Psoas muscle (tissue), 8 donors: ENCODE measurements around the gene KIF23. TPM values are rescaled to one million over a fixed set of nuclear protein-coding genes. Genes with fewer than 3 reads are reported as not detected.
A peak's percentile ranks its signal among the peaks of the same experiment; 100 is the strongest.

Source experiments
- ATAC-seq, 4 donors: fragments of 200-7000 bp; cut with Tn5 transposase; one replicate each; pipeline ENCODE4 v1.9.1; 2020; ENCODE audit warnings: moderate library complexity in 3 of 4, mild to moderate bottlenecking in 2 of 4
- DNase-seq, 2 donors: peaks; one replicate each; pipeline ENCODE4 v3.0.0-alpha.2; 2020
- H3K27ac ChIP-seq: fragments of 200-600 bp; one replicate; pipeline ENCODE4 v1.8.0; 2022
- H3K27me3 ChIP-seq, 3 donors: fragments of 200-600 bp in 1 of 3; one replicate each; pipeline versions ENCODE4 v1.6.1 to v1.8.0; 2013 to 2022; ENCODE audit warnings: low read length in 2 of 3, mild to moderate bottlenecking in 2 of 3, moderate library complexity in 1 of 3; ENCODE audit not compliant: insufficient read depth in 3 of 3
- H3K36me3 ChIP-seq, 2 donors: fragments of 200-600 bp in 1 of 2; one replicate each; pipeline versions ENCODE4 v1.6.1 to v1.8.0; 2013 to 2022; ENCODE audit warnings: low read depth in 1 of 2, mild to moderate bottlenecking in 1 of 2, moderate library complexity in 1 of 2; ENCODE audit not compliant: insufficient read depth in 1 of 2
- H3K4me1 ChIP-seq: fragments of 200-600 bp; one replicate; pipeline ENCODE4 v1.8.0; 2022
- H3K4me3 ChIP-seq: fragments of 200-600 bp; one replicate; pipeline ENCODE4 v1.8.0; 2022; ENCODE audit warnings: mild to moderate bottlenecking
- H3K9me3 ChIP-seq: fragments of 200-600 bp; one replicate; pipeline ENCODE4 v1.8.0; 2022
- WGBS, 3 donors: extraction: QIAGEN DNeasy Blood & Tissue Kit; methylation state at CpG; one replicate each; pipeline versions ENCODE4 v1.1.6 to v1.1.7; 2013; 5-methylcytosine and 5-hydroxymethylcytosine counted together
- intact Hi-C, 2 donors: fragments of 100-400 bp; cut with DNase I; formaldehyde crosslinking; loops; one replicate each; pipeline versions ENCODE4 v1.11.0 to v1.14.2; 2022
- polyA plus RNA-seq, 3 donors: library from polyadenylated mRNA; stranded (reverse); fragments of 200-250 nt; gene quantifications; one replicate each; pipeline ENCODE4 v1.2.3, GENCODE V29; 2013
- total RNA-seq, 4 donors: library from RNA; stranded (reverse); fragmentation: NEBNext Ultra II Directional in 2 of 4; extraction: Animal tissue kit (Norgen Biotek cat#: 25700) in 2 of 4; gene quantifications; one replicate each; pipeline versions ENCODE4 v1.2.1 to v1.2.4, GENCODE V29; 2021 to 2023
- TF ChIP-seq, protein P1 (sequence below): fragments of 200-600 bp; IDR thresholded peaks from one replicate; pipeline ENCODE4 v1.8.0; 2022; ENCODE audit warnings: antibody characterized with exemption
- donor health status: healthy with polysubstance abuse.
- donor health status: DM: no; HTN: no; CAD: no; lungs with moderate emphysema.
- donor health status: Bipolar disorder and iron deficiency.
- donor health status: healthy.
- donor health status: DM: yes; HTN: yes; CAD: no.
- donor health status: DM: no; HTN: no; CAD: no.
- donor health status: DM: no; HTN: no; CAD: no.
- donor health status: DM: yes; HTN: yes; CAD: no.

The KIF23 gene
- total and polyA plus RNA-seq, 7 donors = 0.04 to 0.69 (median 0.41) TPM; not detected in 1

DNA sequence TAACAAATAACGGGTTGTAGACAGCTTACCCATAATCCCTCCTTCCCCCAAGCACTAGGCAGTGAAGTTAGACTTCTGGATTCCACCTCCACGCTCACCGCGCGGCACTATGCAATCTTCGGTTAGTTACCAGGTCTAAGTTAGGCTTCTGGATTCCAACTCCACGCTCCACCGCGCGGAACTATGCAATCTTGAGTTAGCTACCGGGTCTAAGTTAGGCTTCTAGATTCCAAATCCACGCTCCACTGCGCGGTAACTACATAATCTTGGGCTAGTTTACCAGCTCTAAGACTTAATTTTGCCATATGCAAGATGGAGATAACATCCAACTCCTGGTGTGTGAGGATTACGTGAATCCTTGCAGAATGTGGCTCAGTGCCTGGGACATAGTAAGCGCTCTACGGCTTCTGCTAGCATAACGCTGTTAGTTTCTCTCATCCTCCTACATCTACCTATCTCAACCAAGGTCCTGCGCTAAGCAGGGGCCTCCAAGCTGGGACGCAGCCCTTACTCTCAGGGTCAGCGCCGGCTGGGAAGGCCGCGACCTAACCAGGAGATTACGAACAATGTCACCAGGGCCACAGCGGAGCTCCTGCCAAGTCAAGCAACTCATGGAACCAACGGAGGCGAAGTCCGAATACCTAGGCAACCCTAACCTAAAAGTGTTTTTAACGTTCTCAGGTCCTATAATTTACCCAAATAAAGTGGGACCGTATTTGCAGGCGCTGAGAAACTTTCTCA is 38.0 kb downstream of the KIF23 start:
- intact Hi-C loops = no loop called here
- DNase-seq = peak in 1 of 2 donors; percentile 57
- 5 to 19% (median 16%) methylated on average over 32 of the region's 32 CpGs for WGBS, 3 donors

DNA sequence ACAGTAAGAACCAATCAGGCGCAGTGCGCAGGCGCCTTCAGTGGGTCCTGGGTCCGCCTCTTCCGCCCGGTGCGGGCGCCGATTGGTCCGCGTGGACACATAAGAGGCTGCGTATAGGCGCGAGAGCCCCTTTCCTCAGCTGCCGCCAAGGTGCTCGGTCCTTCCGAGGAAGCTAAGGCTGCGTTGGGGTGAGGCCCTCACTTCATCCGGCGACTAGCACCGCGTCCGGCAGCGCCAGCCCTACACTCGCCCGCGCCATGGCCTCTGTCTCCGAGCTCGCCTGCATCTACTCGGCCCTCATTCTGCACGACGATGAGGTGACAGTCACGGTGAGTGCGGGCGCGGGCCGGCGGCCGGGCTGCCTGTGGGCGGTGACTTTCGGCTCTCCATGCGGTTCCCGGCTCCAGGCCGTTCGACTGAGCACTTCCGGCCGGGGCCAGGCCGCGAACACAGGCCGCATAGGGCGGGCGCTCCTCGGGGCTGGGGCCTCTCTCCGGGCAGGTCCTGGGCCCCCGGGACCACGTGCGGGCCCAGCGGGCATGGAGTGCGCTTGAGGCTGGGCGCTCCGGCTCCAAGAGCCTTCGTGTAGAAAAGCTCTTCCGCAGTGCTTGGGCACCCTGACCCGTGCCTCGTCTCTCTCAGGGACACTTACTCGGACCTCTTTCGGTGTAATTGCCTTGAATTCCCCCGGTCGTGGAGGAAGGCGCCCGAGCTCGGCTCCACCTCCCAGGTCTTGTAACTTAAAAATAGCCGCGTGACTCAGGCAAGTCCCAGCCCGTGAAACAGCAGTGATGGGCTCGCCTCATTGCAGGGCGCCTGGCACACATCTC is 38.8 kb downstream of the KIF23 start, which contains the start of gene RPLP1:
Gene RPLP1, plus strand, starts transcription at position 127 of the 830 bp plus-strand sequence. Its CDS starts 131 bp downstream, at position 258.
- Histone ChIP-seq H3K27me3 (no peaks in the 10 kb centered on the region), H3K4me3 (peak within 1 kb of the TSS; percentile 73), H3K27ac (peak within 1 kb of the TSS; percentile 98), H3K4me1 (peaks cover 34% of the 10 kb centered on the region), H3K36me3 (peaks cover 8 to 41% of the 10 kb centered on the region in 2 donors), H3K9me3 (no peaks in the 10 kb centered on the region)
- ATAC-seq (peak; percentile 88 to 91 (median 89)), DNase-seq (peak; percentile 96 to 99)
- TF ChIP-seq, protein P1, sequence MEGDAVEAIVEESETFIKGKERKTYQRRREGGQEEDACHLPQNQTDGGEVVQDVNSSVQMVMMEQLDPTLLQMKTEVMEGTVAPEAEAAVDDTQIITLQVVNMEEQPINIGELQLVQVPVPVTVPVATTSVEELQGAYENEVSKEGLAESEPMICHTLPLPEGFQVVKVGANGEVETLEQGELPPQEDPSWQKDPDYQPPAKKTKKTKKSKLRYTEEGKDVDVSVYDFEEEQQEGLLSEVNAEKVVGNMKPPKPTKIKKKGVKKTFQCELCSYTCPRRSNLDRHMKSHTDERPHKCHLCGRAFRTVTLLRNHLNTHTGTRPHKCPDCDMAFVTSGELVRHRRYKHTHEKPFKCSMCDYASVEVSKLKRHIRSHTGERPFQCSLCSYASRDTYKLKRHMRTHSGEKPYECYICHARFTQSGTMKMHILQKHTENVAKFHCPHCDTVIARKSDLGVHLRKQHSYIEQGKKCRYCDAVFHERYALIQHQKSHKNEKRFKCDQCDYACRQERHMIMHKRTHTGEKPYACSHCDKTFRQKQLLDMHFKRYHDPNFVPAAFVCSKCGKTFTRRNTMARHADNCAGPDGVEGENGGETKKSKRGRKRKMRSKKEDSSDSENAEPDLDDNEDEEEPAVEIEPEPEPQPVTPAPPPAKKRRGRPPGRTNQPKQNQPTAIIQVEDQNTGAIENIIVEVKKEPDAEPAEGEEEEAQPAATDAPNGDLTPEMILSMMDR = no peak
- intact Hi-C loops = no loop called here
- 0 to 1% (median 0%) methylated on average over 58 to 77 of the region's 77 CpGs for WGBS, 3 donors

More for the DNA sequence above, 38.0 kb downstream of the KIF23 start:
- Histone ChIP-seq H3K27me3 (no peaks in the 10 kb centered on the region), H3K4me1 (peaks cover 27% of the 10 kb centered on the region), H3K9me3 (no peaks in the 10 kb centered on the region), H3K4me3 (peak overlapping the region; percentile 73), H3K27ac (peak overlapping the region; percentile 98), H3K36me3 (peaks cover 8 to 38% of the 10 kb centered on the region in 2 donors)
- TF ChIP-seq, protein P1 = no peak
- peak; percentile 39 to 56 (median 45) for ATAC-seq

DNA sequence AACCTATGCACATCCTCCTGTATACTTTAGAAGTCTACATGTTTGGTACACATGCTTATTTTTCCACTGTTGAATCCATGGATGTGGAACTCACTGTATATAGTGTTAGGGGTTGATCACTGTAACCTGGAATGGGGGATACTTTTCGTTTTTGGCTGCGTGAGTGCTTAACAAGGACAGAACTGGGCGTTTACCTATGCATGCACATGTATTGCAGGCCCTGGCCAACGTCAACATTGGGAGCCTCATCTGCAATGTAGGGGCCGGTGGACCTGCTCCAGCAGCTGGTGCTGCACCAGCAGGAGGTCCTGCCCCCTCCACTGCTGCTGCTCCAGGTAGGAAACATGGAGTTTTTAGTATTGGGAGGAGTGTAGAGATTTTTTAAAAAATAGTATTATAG is 40.8 kb downstream of the KIF23 start:
- Histone ChIP-seq H3K36me3 (peaks cover 8 to 41% of the 10 kb centered on the region in 2 donors), H3K9me3 (no peaks in the 10 kb centered on the region), H3K4me1 (peaks cover 35% of the 10 kb centered on the region), H3K4me3 (peak overlapping the region; percentile 73), H3K27ac (peak overlapping the region; percentile 98), H3K27me3 (no peaks in the 10 kb centered on the region)
- intact Hi-C loops = no loop called here
- no peak for ATAC-seq
- TF ChIP-seq, protein P1 = no peak
- DNase-seq = no peak
- 39 to 46% (median 44%) methylated on average over 5 of the region's 5 CpGs for WGBS, 3 donors

DNA sequence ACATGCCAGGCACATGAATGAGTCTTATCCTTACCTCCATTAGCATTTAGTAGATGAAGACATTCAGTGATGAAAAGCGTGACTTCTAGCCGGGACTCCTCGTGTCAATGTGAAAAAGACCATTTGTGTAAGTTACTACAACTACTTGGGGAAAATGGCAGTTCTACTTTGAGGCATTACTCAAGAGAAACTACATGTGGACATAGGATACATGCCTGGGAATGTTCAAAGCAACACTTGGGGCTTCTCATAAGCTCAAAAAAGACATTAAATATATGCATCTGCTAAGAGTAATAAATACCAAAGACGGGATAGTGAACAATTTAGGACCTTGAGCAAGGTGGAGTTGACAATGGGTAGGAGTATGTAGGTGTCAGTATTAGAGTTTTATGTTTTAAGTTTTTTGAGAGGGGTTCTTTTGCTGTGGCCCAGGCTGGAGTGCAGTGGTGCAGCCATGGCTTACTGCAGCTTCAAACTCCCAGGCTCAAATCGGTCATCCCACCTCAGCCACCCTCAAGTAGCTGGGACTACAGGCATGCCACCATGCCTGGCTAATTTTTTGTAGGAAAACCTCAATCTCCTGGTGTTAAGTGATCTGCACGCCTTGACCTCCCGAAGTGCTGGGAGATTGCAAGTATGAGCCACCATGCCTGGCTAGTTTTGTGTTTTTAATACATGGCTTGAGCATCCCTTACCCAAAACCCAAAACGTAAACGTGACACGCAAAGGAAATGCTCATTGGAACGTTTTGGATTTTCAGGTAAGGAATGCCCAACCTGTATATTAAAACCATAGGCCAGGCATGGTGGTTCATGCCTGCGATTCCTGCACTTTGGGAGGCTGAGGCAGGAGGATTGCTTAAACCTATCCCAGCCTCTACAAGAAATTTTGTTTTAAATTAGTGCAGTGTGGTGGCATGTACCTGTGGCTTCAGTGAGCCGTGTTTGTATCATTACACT is 42.3 kb downstream of the KIF23 start:
- Histone ChIP-seq H3K36me3 (peaks cover 8 to 41% of the 10 kb centered on the region in 2 donors), H3K4me1 (peaks cover 35% of the 10 kb centered on the region), H3K9me3 (no peaks in the 10 kb centered on the region), H3K27me3 (no peaks in the 10 kb centered on the region), H3K27ac (peak overlapping the region; percentile 98), H3K4me3 (no peak overlapping the region)
- intact Hi-C loops = no loop called here
- 80 to 86% (median 82%) methylated on average over 13 of the region's 13 CpGs for WGBS, 3 donors
- TF ChIP-seq, protein P1 = no peak
- DNase-seq (no peak), ATAC-seq (no peak)
